IMR-90 (cell line): ENCODE data around the gene MVP. TPM values are rescaled to one million over a fixed set of nuclear protein-coding genes. Genes with fewer than 3 reads are reported as not detected.

Experiments used
- ATAC-seq: fragments of 200-7000 bp; cut with Tn5 transposase; 2 replicates; pipeline ENCODE4 v1.9.1; 2020; ENCODE audit warnings: low read depth, mild to moderate bottlenecking, moderate library complexity
- BruUV-seq: library from RNA; stranded (reverse); fragments of 400-500 nt; replicated peaks from 2 replicates; lab custom pipeline; 2021; lab: Mats Ljungman, UMichigan
- CTCF ChIA-PET: fragments of 300-600 bp; formaldehyde crosslinking; extraction: SDS; loops from one replicate; lab custom pipeline; 2021; ENCODE audit warnings: antibody characterized with exemption; lab: Yijun Ruan, JAX
- POLR2A ChIA-PET: fragments of 300-600 bp; sonication (Branson Sonifier 250); formaldehyde crosslinking; loops from one replicate; lab custom pipeline; 2022; ENCODE audit warnings: antibody characterized with exemption; ENCODE audit not compliant: unreplicated experiment; lab: Charles Lee
- DNase-seq: peaks from one replicate; pipeline ENCODE4 v3.0.0; 2013
- H2AFZ ChIP-seq: replicated peaks from 2 replicates; pipeline ENCODE3; 2013; ENCODE audit warnings: low read length, mild to moderate bottlenecking; ENCODE audit not compliant: poor library complexity
- H2AK5ac ChIP-seq: 2 replicates; pipeline ENCODE4 v1.6.1; 2013; ENCODE audit warnings: low read depth, low read length, inconsistent platforms
- H2AK9ac ChIP-seq: replicated peaks from 2 replicates; pipeline ENCODE3; 2013; ENCODE audit warnings: mild to moderate bottlenecking, low read depth, low read length, moderate library complexity; ENCODE audit not compliant: poor library complexity
- H2BK120ac ChIP-seq: 2 replicates; pipeline ENCODE4 v1.6.1; 2013; ENCODE audit warnings: low read depth, low read length, inconsistent platforms
- H2BK15ac ChIP-seq: 3 replicates; pipeline ENCODE4 v1.6.1; 2013; ENCODE audit warnings: low read depth, low read length, inconsistent platforms
- H2BK20ac ChIP-seq: 2 replicates; pipeline ENCODE4 v1.6.1; 2013; ENCODE audit warnings: low read depth, mild to moderate bottlenecking, inconsistent platforms, low read length, moderate library complexity
- H2BK5ac ChIP-seq: 2 replicates; pipeline ENCODE4 v1.6.1; 2013; ENCODE audit warnings: mild to moderate bottlenecking, low read depth, low read length, inconsistent platforms; ENCODE audit not compliant: poor library complexity, severe bottlenecking
- H3K14ac ChIP-seq: replicated peaks from 2 replicates; pipeline ENCODE4 v1.6.1; 2013; ENCODE audit warnings: low read depth, low read length, inconsistent platforms
- H3K18ac ChIP-seq: 2 replicates; pipeline ENCODE4 v1.6.1; 2013; ENCODE audit warnings: low read depth, low read length, control low read depth
- H3K23ac ChIP-seq: 2 replicates; pipeline ENCODE4 v1.6.1; 2013; ENCODE audit warnings: low read depth, low read length, inconsistent platforms
- H3K27ac ChIP-seq: 2 replicates; pipeline ENCODE4 v1.5.1; 2013; ENCODE audit warnings: mild to moderate bottlenecking, control low read depth, low read length; ENCODE audit not compliant: insufficient read depth
- H3K27me3 ChIP-seq: 2 replicates; pipeline ENCODE4 v1.6.1; 2013; ENCODE audit warnings: low read length; ENCODE audit not compliant: control insufficient read depth, insufficient read depth
- H3K36me3 ChIP-seq: 2 replicates; pipeline ENCODE4 v1.6.1; 2013; ENCODE audit warnings: low read length, mixed read lengths; ENCODE audit not compliant: control insufficient read depth, insufficient read depth
- H3K4ac ChIP-seq: 2 replicates; pipeline ENCODE4 v1.6.1; 2013; ENCODE audit warnings: low read depth, low read length, inconsistent platforms
- H3K4me1 ChIP-seq: 2 replicates; pipeline ENCODE4 v1.6.1; 2013; ENCODE audit warnings: low read length, mixed read lengths; ENCODE audit not compliant: control insufficient read depth, insufficient read depth
- H3K4me2 ChIP-seq: 2 replicates; pipeline ENCODE4 v1.6.1; 2013; ENCODE audit warnings: low read depth, mild to moderate bottlenecking, control low read depth, low read length, moderate library complexity
- H3K4me3 ChIP-seq: 2 replicates; pipeline ENCODE4 v1.5.1; 2013; ENCODE audit warnings: low read depth, mild to moderate bottlenecking, control low read depth, low read length, moderate library complexity; ENCODE audit not compliant: insufficient read depth
- H3K56ac ChIP-seq: 2 replicates; pipeline ENCODE4 v1.6.1; 2013; ENCODE audit warnings: low read length, inconsistent platforms; ENCODE audit not compliant: insufficient read depth; ENCODE audit errors: extremely low read depth
- H3K79me1 ChIP-seq, 2 experiments: 2 replicates each; pipeline ENCODE4 v1.6.1; 2013; ENCODE audit warnings: low read length in 2 of 2, inconsistent platforms in 1 of 2, low read depth in 1 of 2
- H3K9ac ChIP-seq: 2 replicates; pipeline ENCODE4 v1.6.1; 2013; ENCODE audit warnings: low read depth, low read length, control low read depth
- H3K9me1 ChIP-seq: 2 replicates; pipeline ENCODE4 v1.6.1; 2013; ENCODE audit warnings: low read length, inconsistent platforms; ENCODE audit not compliant: insufficient read depth
- H3K9me3 ChIP-seq: 2 replicates; pipeline ENCODE4 v1.6.1; 2013; ENCODE audit warnings: low read length; ENCODE audit not compliant: control insufficient read depth, insufficient read depth
- H4K20me1 ChIP-seq: 2 replicates; pipeline ENCODE4 v1.6.1; 2013; ENCODE audit warnings: low read length, inconsistent platforms; ENCODE audit not compliant: insufficient read depth
- H4K5ac ChIP-seq: 2 replicates; pipeline ENCODE4 v1.6.1; 2013; ENCODE audit warnings: mild to moderate bottlenecking, low read depth, low read length, control low read depth
- H4K8ac ChIP-seq, 2 experiments: 2 replicates each; pipeline ENCODE4 v1.6.1; 2013; ENCODE audit warnings: low read depth in 2 of 2, low read length in 2 of 2, control low read depth in 1 of 2, inconsistent platforms in 1 of 2
- H4K91ac ChIP-seq: 2 replicates; pipeline ENCODE4 v1.6.1; 2013; ENCODE audit warnings: low read depth, low read length, inconsistent platforms; ENCODE audit not compliant: insufficient read depth
- BHLHE40 ChIP-seq: fragments of 150-350 bp; IDR thresholded peaks from 2 replicates; pipeline ENCODE4 v1.6.1; 2016; ENCODE audit warnings: mild to moderate bottlenecking, low read depth, low read length
- CEBPB ChIP-seq: IDR thresholded peaks from 2 replicates; pipeline ENCODE4 v1.6.1; 2012; ENCODE audit warnings: low read depth, low read length, improper control_type of control experiment
- CHD1 ChIP-seq: IDR thresholded peaks from 2 replicates; pipeline ENCODE4 v1.6.1; 2012; ENCODE audit warnings: low read depth, low read length, improper control_type of control experiment
- FOS ChIP-seq: fragments of 150-350 bp; IDR thresholded peaks from 2 replicates; pipeline ENCODE4 v1.6.1; 2016; ENCODE audit warnings: low read depth, low read length
- MAFK ChIP-seq: IDR thresholded peaks from 2 replicates; pipeline ENCODE4 v1.6.1; 2012; ENCODE audit warnings: low read depth, low read length, improper control_type of control experiment
- MAZ ChIP-seq: IDR thresholded peaks from 2 replicates; pipeline ENCODE4 v1.6.1; 2012; ENCODE audit warnings: low read depth, mild to moderate bottlenecking, low read length, improper control_type of control experiment, moderate library complexity, borderline replicate concordance
- MXI1 ChIP-seq: IDR thresholded peaks from 2 replicates; pipeline ENCODE4 v1.6.1; 2012; ENCODE audit warnings: low read depth, mild to moderate bottlenecking, low read length, moderate library complexity, borderline replicate concordance
- NFE2L2 ChIP-seq: fragments of 150-350 bp; IDR thresholded peaks from 2 replicates; pipeline ENCODE4 v1.6.1; 2016; ENCODE audit warnings: low read depth, mild to moderate bottlenecking, low read length
- POLR2A ChIP-seq: IDR thresholded peaks from 2 replicates; pipeline ENCODE4 v1.6.1; 2012; ENCODE audit warnings: mild to moderate bottlenecking, low read depth, low read length
- RAD21 ChIP-seq: IDR thresholded peaks from 2 replicates; pipeline ENCODE4 v1.6.1; 2012; ENCODE audit warnings: low read length, improper control_type of control experiment
- RCOR1 ChIP-seq: IDR thresholded peaks from 2 replicates; pipeline ENCODE4 v1.6.1; 2012; ENCODE audit warnings: mild to moderate bottlenecking, low read length, improper control_type of control experiment; ENCODE audit not compliant: insufficient replicate concordance
- RFX5 ChIP-seq: IDR thresholded peaks from 2 replicates; pipeline ENCODE4 v1.8.0; 2012; ENCODE audit warnings: low read depth, mild to moderate bottlenecking, low read length, moderate library complexity
- SMC3 ChIP-seq: fragments of 150-350 bp; IDR thresholded peaks from 2 replicates; pipeline ENCODE4 v1.6.1; 2016; ENCODE audit warnings: low read depth, mild to moderate bottlenecking, antibody characterized with exemption, low read length, moderate library complexity
- USF2 ChIP-seq: fragments of 150-350 bp; IDR thresholded peaks from 2 replicates; pipeline ENCODE4 v1.6.1; 2017; ENCODE audit warnings: mild to moderate bottlenecking, antibody characterized with exemption, low read length, low read depth
- WGBS, 2 experiments: methylation state at CpG; one replicate each; pipeline versions ENCODE4 v1.1.5 to v1.1.7; 2013; ENCODE audit warnings: missing lambda C conversion rate in 2 of 2; ENCODE audit not compliant: insufficient read length in 1 of 2; ENCODE audit errors: extremely low coverage in 2 of 2; 5-methylcytosine and 5-hydroxymethylcytosine counted together
- dilution Hi-C: fragments of 300-500 bp; cut with HindIII; formaldehyde crosslinking; loops from one replicate; pipeline ENCODE4 v1.14.3; 2018; ENCODE audit warnings: low sequenced_read_pairs; ENCODE audit not compliant: unreplicated experiment
- in situ Hi-C: fragments of 300-500 bp; cut with MboI; formaldehyde crosslinking; loops from 3 replicates; pipeline ENCODE4 v1.14.3; 2019; ENCODE audit warnings: low sequenced_read_pairs, inconsistent platforms, mixed read lengths
- intact Hi-C: fragments of 100-400 bp; cut with micrococcal nuclease; formaldehyde crosslinking; loops from 2 replicates; pipeline ENCODE4 v1.10.0; 2022
- polyA plus RNA-seq, 3 experiments: library from polyadenylated mRNA; depleted of rRNA; stranded (reverse); fragments of >200 nt; gene quantifications; 2 replicates each; pipeline ENCODE4 v1.2.3, GENCODE V29; 2012; ENCODE audit warnings: low replicate concordance in 1 of 3
- total RNA-seq: library from RNA; depleted of rRNA; stranded (reverse); fragments of >200 nt; gene quantifications from 2 replicates; pipeline ENCODE4 v1.2.3, GENCODE V29; 2012
- TF ChIP-seq, protein P1 (sequence below): conservative IDR thresholded peaks from 2 replicates; pipeline ENCODE4 v1.5.1; 2012; ENCODE audit warnings: mild to moderate bottlenecking, low read depth, low read length, improper control_type of control experiment

Gene MVP
- total and polyA plus RNA-seq, 2 of the 4 experiments (the other 2 are of a cell fraction) = 204 to 319 TPM

DNA sequence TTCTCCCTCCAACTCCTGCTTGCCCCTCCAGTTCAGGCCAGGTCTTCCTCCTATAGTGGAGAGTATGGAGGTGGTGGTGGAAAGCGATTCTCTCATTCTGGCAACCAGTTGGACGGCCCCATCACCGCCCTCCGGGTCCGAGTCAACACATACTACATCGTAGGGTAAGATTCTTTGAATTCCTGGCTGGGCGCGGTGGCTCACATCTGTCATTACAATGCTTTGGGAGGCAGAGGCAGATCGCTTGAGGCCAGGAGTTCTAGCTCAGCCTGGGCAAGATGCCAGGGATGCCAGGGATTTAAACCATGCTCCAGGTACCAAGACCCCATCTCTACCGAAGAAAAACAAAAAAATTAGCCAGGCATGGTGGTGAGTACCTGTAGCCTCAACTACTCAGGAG is 40.8 kb upstream of the MVP start:
- Histone ChIP-seq H2AK9ac (no peak overlapping the region), H3K56ac (no peak overlapping the region), H3K9me3 (no peaks in the 10 kb centered on the region), H2BK120ac (no peak overlapping the region), H3K36me3 (no peaks in the 10 kb centered on the region), H3K18ac (no peak overlapping the region), H3K27me3 (peaks cover 38% of the 10 kb centered on the region), H3K4me3 (no peak overlapping the region), H4K8ac (no peak overlapping the region), H2BK15ac (no peak overlapping the region), H3K79me1 (no peaks in the 10 kb centered on the region), H4K20me1 (no peaks in the 10 kb centered on the region), H3K14ac (no peak overlapping the region), H3K9me1 (no peaks in the 10 kb centered on the region), H3K27ac (no peak overlapping the region), H2BK5ac (no peak overlapping the region), H2AFZ (no peak overlapping the region), H4K91ac (no peak overlapping the region), H3K4ac (no peak overlapping the region), H3K4me2 (no peak overlapping the region), H2AK5ac (no peak overlapping the region), H4K5ac (no peak overlapping the region), H3K23ac (no peak overlapping the region), H3K4me1 (peaks cover 1% of the 10 kb centered on the region; the same call in 1 of the 2 replicates), H2BK20ac (no peak overlapping the region), H3K9ac (no peak overlapping the region)
- DNase-seq (no peak), ATAC-seq (no peak)
- in situ Hi-C loops = no loop called here
- 48% methylated on average over 6 of the region's 10 CpGs; no CpG with 5 or more reads in 1 of the 2 experiments for WGBS, 2 experiments
- CTCF ChIA-PET = no interaction called here
- POLR2A ChIA-PET = no interaction called here
- TF ChIP-seq SMC3 (no peak), POLR2A (no peak), MAFK (no peak), MAZ (no peak), CEBPB (no peak), NFE2L2 (no peak), FOS (no peak), RAD21 (no peak), MXI1 (no peak), CHD1 (no peak), BHLHE40 (no peak), RFX5 (no peak), RCOR1 (no peak), USF2 (no peak)
- TF ChIP-seq, protein P1, sequence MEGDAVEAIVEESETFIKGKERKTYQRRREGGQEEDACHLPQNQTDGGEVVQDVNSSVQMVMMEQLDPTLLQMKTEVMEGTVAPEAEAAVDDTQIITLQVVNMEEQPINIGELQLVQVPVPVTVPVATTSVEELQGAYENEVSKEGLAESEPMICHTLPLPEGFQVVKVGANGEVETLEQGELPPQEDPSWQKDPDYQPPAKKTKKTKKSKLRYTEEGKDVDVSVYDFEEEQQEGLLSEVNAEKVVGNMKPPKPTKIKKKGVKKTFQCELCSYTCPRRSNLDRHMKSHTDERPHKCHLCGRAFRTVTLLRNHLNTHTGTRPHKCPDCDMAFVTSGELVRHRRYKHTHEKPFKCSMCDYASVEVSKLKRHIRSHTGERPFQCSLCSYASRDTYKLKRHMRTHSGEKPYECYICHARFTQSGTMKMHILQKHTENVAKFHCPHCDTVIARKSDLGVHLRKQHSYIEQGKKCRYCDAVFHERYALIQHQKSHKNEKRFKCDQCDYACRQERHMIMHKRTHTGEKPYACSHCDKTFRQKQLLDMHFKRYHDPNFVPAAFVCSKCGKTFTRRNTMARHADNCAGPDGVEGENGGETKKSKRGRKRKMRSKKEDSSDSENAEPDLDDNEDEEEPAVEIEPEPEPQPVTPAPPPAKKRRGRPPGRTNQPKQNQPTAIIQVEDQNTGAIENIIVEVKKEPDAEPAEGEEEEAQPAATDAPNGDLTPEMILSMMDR = no peak
- intact Hi-C loops = no loop called here
- dilution Hi-C loops = no loop called here
- BruUV-seq = no TSS peak
